GM12892 (cell line): ENCODE measurements around the gene PHTF1.

Experiments
- POLR2A ChIP-seq: IDR thresholded peaks from 2 replicates; pipeline ENCODE4 v1.6.1; 2011; ENCODE audit warnings: low read depth, low read length, control low read depth
- TAF1 ChIP-seq: IDR thresholded peaks from 2 replicates; pipeline ENCODE4 v1.6.1; 2011; ENCODE audit warnings: low read depth, mild to moderate bottlenecking, control low read depth, low read length, borderline replicate concordance

DNA sequence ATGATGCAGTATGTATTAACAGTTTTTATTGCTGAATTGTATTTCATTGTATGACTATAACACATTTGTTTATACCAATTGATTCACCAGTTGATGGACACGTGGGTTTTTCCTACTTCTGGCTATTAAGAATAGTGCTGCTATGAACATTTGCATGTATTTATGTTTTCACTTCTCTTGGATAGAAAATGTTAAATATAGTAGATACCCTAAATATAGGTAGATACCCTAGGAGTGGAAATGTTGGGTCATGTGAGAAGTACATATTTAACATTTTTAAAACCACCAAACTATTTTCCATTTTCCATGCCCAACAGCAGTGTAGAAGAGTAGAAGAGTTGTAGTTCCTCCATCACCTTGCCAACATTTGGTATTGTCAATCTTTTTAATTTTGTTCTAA lies 7.8 kb downstream of the PHTF1 start:
- TF ChIP-seq TAF1 (no peak), POLR2A (no peak)
